GM18951 (cell line): ENCODE data around the gene SLC17A9.
"Not testable (repeated sequence)": the region's sequence is repeated elsewhere in the genome, so short reads cannot be mapped to it uniquely, and the experiment has no call there.

Experiments
- POLR2A ChIP-seq: IDR thresholded peaks from 4 replicates; pipeline ENCODE4 v1.6.1; 2011; ENCODE audit warnings: mild to moderate bottlenecking; ENCODE audit not compliant: insufficient read length, insufficient read depth; ENCODE audit errors: extremely low read depth
- in situ Hi-C: fragments of 300-500 bp; cut with MboI; formaldehyde crosslinking; loops from one replicate; pipeline ENCODE4 v1.12.0; 2022; ENCODE audit warnings: low sequenced_read_pairs, mixed read lengths, inconsistent platforms; ENCODE audit not compliant: unreplicated experiment

The SLC17A9 gene

GRCh38 chr20:62959998-62960436 is 7.5 kb downstream of the SLC17A9 start:
- in situ Hi-C loops: no loop called here

GRCh38 chr20:62960446-62961309 is 8.2 kb downstream of the SLC17A9 start:
- in situ Hi-C loops: not testable (repeated sequence)

More at GRCh38 chr20:62959998-62960436, 7.5 kb downstream of the SLC17A9 start:
- TF ChIP-seq POLR2A: no peak

- no peak for TF ChIP-seq POLR2A
- in situ Hi-C loops: no loop called here
Measured at GRCh38 chr20:62961310-62961783, 8.8 kb downstream of the SLC17A9 start.

GRCh38 chr20:62961799-62962198 is 9.3 kb downstream of the SLC17A9 start:
- in situ Hi-C loops: no loop called here
- no peak for TF ChIP-seq POLR2A

- in situ Hi-C loops: no loop called here
Measured at GRCh38 chr20:62962221-62962879, 9.8 kb downstream of the SLC17A9 start.

GRCh38 chr20:62962891-62963613 is 10.5 kb downstream of the SLC17A9 start:
- TF ChIP-seq POLR2A: peak; percentile 22
- in situ Hi-C loops: no loop called here

More at GRCh38 chr20:62962221-62962879, 9.8 kb downstream of the SLC17A9 start:
- no peak for TF ChIP-seq POLR2A

- in situ Hi-C loops: no loop called here
- TF ChIP-seq POLR2A: no peak
Measured at GRCh38 chr20:62963614-62964397, 11.3 kb downstream of the SLC17A9 start.

- in situ Hi-C loops: no loop called here
Measured at GRCh38 chr20:62964700-62965099, 12.2 kb downstream of the SLC17A9 start.

GRCh38 chr20:62965363-62965771 is 12.9 kb downstream of the SLC17A9 start:
- in situ Hi-C loops: no loop called here
- no peak for TF ChIP-seq POLR2A

More at GRCh38 chr20:62964700-62965099, 12.2 kb downstream of the SLC17A9 start:
- TF ChIP-seq POLR2A: no peak

- in situ Hi-C loops: no loop called here
- no peak for TF ChIP-seq POLR2A
Measured at GRCh38 chr20:62966212-62967148, 14.0 kb downstream of the SLC17A9 start.

- no peak for TF ChIP-seq POLR2A
- in situ Hi-C loops: no loop called here
Measured at GRCh38 chr20:62967149-62967501, 14.6 kb downstream of the SLC17A9 start.

- in situ Hi-C loops: no loop called here
- TF ChIP-seq POLR2A: no peak
Measured at GRCh38 chr20:62967628-62968351, 15.3 kb downstream of the SLC17A9 start.
